Stimulated activated CD8-positive, alpha-beta memory T cell treated with anti-CD3 and anti-CD28 coated beads, Interleukin-7, amount 100 ng/mL, for 24 hours (primary cell): Measurements from ENCODE around the gene EFCAB6.

Experiments used
- DNase-seq: peaks from one replicate; pipeline ENCODE4 v3.0.0-alpha.2; 2020; ENCODE audit warnings: low read depth

EFCAB6 gene

GRCh38 chr22:43583501-43583900, 228.6 kb downstream of the EFCAB6 start:
- no peak for DNase-seq

- no peak for DNase-seq
Measured at GRCh38 chr22:43582394-43582793, 229.7 kb downstream of the EFCAB6 start.

DNA sequence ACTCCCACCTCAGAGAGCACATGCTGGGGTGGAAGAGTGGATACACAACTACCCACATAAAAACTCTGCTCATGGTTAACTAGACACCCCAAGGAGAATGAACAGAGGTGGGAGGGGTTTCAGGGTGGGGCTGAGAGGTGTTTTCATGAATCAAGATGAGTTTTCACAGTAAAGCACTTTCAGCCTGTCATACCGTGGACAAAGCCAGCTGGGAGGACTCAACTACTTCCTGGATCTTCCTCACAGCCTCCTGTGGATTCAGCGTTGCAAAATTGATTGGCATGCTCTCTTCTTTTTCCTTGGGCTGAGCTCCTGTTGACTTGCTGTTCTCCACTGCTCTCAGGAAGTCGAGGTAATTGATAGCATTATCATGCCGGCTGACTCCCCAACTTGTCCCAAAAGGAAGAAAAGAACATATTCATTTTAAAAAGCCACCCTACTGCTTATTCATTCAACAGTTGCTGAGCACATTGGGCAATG, 231.8 kb downstream of the EFCAB6 start:
- DNase-seq: no peak

DNA sequence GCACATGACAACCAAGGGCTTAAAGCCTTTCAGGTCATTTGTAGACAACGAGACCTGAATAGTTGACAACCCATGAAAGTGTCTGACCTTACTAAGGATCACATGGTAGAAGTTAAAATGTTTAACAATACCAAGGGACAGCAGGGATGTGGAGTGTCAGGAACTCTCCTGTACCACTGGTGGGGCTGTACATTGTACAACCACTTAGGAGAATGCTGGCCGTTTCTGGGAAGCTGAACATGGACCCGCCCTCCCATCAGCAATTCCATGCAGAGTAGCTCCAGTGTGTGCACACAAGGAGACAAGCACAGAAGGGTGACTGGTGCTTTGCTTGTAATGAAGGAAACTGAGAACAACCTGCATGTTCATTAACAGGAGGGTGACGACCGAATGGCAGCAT, 237.4 kb downstream of the EFCAB6 start:
- DNase-seq: no peak

DNA sequence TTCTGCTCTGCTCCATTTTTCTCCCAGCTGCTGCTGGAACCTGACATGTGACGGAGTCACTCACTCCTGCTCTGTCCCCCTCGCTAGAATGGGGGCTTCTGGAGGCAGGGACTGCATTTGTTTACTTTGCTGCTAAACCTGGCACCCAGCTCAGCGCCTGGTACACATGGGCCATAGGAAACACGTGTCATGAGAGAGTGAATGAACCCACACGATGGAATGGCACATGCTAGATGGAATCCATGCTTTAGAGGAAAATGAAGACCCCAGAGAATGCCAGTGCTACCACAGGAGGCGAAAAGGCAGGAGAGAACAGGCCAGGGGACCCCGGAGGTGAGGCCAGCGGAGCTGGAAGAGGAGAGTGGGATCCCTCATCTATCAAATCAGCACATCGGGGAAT, 239.4 kb downstream of the EFCAB6 start:
- no peak for DNase-seq

DNA sequence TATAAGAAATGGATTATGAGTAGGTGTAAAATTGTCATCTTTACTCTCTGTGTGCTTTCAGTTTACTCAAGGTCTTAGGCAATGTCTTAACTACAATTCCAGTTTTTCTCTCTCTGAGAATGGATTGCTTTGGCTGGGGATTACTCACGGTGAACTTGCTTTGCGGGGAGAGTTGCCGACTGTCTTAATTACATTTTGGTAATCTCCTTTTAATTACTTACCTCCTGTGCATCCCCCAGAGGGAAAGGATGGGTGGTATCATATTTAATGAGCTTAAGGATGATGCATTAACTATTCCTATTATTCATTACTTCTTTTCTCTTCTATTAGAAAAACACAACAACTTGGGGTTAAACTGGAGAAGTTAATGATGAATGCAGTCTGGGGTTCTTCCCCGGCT, 240.9 kb downstream of the EFCAB6 start:
- DNase-seq: no peak

DNA sequence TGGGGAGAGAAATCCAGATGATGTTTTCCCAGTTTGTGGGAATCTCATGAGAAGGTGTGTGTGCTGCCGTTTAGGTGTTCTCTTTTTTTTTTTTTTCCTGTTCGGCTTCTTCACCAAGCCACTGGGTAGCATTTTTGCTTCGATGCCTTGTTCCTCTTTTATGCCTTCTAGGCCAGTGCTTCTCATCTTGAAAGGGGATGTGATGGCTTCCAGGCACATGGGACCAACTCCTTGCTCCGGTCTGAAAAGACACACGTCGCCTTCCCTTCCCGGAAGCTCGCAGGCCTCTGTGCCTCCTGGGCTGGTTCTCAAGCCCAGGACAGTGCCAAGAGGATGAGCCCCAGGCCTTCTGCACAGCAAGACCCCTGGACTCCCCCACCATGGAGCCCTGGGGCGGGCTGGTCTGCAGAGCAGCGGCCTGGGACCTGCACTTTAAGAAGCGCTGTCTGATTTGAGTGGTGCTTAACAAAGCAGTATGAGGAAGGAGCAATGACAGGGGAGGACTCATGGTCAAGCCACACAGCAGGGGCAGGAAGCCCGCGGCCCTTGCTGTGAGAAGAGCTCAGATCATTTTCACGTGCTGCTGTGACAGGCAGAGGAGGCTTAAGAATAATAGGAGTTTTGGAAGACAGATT, 241.5 kb downstream of the EFCAB6 start:
- DNase-seq: no peak

DNA sequence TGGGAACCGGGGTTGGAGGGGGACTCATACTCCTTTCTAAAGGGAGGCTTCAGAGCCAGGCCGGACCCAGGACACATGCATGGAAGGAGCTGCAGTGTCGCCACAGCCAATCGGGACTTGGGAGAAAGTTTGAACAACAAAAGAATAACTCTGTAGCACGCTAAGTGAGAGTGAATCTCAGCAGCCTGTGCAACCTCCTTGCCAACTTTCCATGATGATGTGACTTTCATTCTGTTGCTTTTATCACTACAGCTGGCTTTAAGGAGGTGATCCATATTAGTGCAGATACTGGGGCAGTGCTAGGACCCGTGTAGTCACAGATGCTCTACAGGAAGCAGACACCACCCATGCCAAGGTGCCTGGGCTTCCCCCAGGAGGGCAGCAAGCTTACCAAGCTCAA, 243.0 kb downstream of the EFCAB6 start:
- DNase-seq: no peak

DNA sequence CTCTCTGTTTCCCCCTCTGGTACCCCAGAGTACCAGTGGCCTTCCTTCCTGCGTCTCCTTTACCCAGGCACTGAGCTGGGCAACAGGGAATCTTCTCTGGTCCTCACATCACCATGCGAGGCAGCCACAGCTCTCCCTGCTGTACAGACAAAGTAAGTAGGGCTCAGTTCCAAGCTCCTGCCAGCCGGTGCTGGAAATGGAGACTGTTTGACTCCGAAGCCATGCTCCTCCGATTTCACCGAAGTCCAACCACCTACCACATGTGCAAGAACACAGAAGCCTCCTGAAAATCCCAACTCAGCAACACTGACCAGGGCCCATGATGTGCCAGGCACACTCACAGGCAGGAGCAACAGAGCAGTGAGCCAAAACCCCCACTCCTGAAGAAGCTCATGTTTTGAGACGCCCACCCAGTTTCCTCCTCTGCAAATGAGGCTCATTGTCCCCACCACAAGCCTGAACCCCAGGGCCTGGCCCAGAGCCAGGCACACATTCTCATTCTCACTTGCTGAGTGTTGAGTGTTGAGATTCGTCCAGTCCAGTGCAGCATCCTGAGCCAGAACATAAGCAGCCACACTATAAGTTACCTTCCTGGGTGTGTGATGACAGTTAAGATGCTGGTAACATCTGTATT, 244.3 kb downstream of the EFCAB6 start:
- no peak for DNase-seq

- DNase-seq: no peak
Measured at GRCh38 chr22:43566561-43567332, 245.4 kb downstream of the EFCAB6 start.

DNA sequence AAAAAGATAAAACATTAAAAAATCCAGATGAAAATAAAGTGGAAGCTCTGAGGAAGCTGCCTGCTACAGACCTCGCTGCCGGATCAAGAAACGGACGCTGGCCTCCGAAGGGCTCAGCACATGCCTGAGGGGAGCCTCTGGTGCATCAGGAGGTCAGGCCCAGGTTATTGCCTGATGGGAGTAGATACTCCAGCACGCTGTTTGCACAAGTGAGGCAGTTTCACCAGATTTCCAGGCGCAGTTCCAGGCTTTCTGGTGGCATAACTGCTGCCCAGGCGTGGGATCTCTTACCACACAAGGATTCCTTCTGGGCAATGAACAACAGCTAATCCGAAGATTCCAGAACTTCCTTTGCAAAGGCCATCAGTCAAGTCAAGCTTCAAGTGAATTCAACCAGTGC, 246.1 kb downstream of the EFCAB6 start:
- no peak for DNase-seq

DNA sequence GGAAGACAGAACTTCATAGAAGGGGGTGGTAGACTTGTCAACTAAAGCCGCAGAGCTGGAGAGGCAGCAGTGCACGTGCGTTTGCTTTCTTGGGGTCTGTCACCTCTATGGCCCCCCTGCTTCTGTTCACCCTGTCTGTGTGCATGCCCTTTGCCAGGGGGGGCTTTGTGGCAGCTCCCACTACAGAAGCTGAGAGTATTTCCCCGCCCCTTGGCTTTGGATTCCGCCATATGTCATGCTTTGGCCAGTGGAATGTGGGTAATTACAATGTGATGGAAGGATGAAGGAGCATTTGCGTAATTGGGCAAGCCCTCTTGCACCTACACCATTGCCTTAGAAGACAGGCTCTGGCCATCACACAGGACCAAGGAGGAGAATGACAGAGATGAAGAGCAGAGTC, 247.2 kb downstream of the EFCAB6 start:
- DNase-seq: no peak

GRCh38 chr22:43563571-43563970, 248.5 kb downstream of the EFCAB6 start:
- no peak for DNase-seq

- no peak for DNase-seq
Measured at GRCh38 chr22:43562843-43563242, 249.3 kb downstream of the EFCAB6 start.

GRCh38 chr22:43561415-43562178, 250.5 kb downstream of the EFCAB6 start:
- DNase-seq: no peak

DNA sequence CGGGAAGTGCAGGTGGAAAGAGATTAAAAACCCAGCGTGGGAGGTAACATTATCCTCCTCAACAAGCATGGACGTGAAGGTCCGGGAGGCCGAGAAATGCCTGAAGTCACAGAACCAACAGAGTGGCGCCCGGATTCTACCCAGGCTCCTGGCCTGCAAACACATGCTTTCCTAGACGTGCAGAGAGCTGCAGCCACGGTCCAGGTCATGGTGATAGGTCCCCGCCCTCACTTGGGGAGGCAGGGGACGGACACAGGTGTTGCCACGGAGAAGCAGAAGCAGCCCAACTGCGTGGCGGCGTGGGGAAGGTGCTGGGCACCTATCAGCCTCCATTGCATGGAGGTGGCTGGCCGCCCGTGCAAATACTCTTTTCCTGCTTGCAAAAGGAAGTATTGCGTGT, 251.5 kb downstream of the EFCAB6 start:
- no peak for DNase-seq

- no peak for DNase-seq
Measured at GRCh38 chr22:43555561-43556515, 256.3 kb downstream of the EFCAB6 start.

GRCh38 chr22:43554694-43555365, 257.3 kb downstream of the EFCAB6 start:
- DNase-seq: no peak

GRCh38 chr22:43554259-43554636, 257.9 kb downstream of the EFCAB6 start:
- no peak for DNase-seq

DNA sequence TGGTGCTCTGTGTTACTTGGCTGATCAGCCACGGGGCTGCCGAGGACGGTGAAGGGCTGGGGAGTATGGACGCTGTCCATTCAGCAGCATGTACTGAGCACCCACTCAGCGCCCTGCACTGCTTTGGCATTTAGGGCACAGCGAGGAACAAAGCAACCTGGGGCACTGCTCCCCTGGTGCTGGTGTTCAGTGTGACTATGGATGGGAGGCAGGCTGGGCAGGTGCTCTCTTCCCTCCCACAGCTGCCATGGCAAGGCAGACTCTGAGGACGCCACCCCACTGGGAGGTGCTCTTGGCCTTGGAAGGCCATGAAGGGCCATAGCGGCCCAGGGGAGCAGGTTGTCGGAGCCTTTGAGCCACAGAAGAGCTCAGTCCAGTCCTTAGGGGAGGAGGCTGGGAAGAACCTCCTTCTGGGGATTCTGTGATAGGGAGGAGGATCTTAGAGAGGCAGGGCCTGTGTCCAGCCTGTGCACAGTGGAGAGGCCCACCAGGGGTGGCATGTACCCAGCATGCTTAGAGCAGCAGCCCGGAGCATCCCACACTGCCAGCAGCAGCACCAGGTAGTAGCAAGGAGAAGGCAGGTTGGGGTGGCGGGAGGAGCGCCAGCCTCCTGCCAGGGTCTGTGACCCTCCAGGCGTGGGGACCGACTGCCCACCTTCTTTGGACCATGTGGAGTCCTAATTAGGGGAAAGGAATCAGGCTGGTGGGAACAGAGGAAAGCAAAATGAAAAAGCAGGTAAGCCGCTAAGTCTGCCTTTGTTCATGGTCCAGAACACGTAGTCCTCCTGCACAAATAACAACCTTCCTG, 258.4 kb downstream of the EFCAB6 start:
- DNase-seq: no peak
